IPS DF 6.9 (cell line): Measurements from ENCODE around the gene WHRN.

ENCODE experiments used
- DNase-seq: peaks from one replicate; pipeline ENCODE4 v3.0.0-alpha.2; 2013; ENCODE audit warnings: low read depth, low spot score
- H3K27ac ChIP-seq: one replicate; pipeline ENCODE4 v1.5.1; 2013; ENCODE audit warnings: low read length, control low read depth
- H3K27me3 ChIP-seq: 2 replicates; pipeline ENCODE4 v1.6.1; 2013; ENCODE audit warnings: mild to moderate bottlenecking, low read length; ENCODE audit not compliant: control insufficient read depth, insufficient read depth
- H3K36me3 ChIP-seq: 2 replicates; pipeline ENCODE4 v1.6.1; 2013; ENCODE audit warnings: low read length; ENCODE audit not compliant: control insufficient read depth, insufficient read depth
- H3K4me1 ChIP-seq: 2 replicates; pipeline ENCODE4 v1.6.1; 2013; ENCODE audit warnings: low read length; ENCODE audit not compliant: control insufficient read depth, insufficient read depth
- H3K4me3 ChIP-seq: 2 replicates; pipeline ENCODE4 v1.5.1; 2013; ENCODE audit warnings: mild to moderate bottlenecking, low read length
- H3K9me3 ChIP-seq: 2 replicates; pipeline ENCODE4 v1.6.1; 2013; ENCODE audit warnings: low read length, inconsistent platforms; ENCODE audit not compliant: control insufficient read depth, insufficient read depth
- WGBS: extraction: QIAGEN DNeasy Blood & Tissue Kit; methylation state at CpG from one replicate; pipeline ENCODE4 v1.1.7; 2013; ENCODE audit warnings: mixed read lengths, missing lambda C conversion rate; ENCODE audit not compliant: insufficient read length, insufficient coverage; 5-methylcytosine and 5-hydroxymethylcytosine counted together

The WHRN gene

GRCh38 chr9:114371973-114372917 lies 133.0 kb downstream of the WHRN start:
- Histone ChIP-seq H3K9me3 (no peaks in the 10 kb centered on the region), H3K27me3 (no peaks in the 10 kb centered on the region), H3K4me3 (no peak overlapping the region), H3K27ac (no peak overlapping the region), H3K36me3 (peaks cover 9% of the 10 kb centered on the region; the same call in 1 of the 2 replicates), H3K4me1 (peaks cover 14% of the 10 kb centered on the region)
- no CpG with 5 or more reads among the region's 14 CpGs for WGBS
- DNase-seq, result no peak

GRCh38 chr9:114371343-114371944 lies 133.8 kb downstream of the WHRN start:
- DNase-seq, result no peak
- no peaks in the 10 kb centered on the region for H3K9me3 ChIP-seq
- H3K4me3 ChIP-seq, result no peak overlapping the region
- peaks cover 6% of the 10 kb centered on the region; the same call in 1 of the 2 replicates for H3K36me3 ChIP-seq
- H3K4me1 ChIP-seq, result peaks cover 14% of the 10 kb centered on the region
- no CpG with 5 or more reads among the region's 7 CpGs for WGBS
- no peak overlapping the region for H3K27ac ChIP-seq
- H3K27me3 ChIP-seq, result no peaks in the 10 kb centered on the region

- H3K27ac ChIP-seq, result peak overlapping the region; percentile 42
- DNase-seq, result no peak
- H3K36me3 ChIP-seq, result peaks cover 6% of the 10 kb centered on the region; the same call in 1 of the 2 replicates
- H3K9me3 ChIP-seq, result no peaks in the 10 kb centered on the region
- WGBS, result no CpG with 5 or more reads among the region's 4 CpGs
- H3K4me3 ChIP-seq, result no peak overlapping the region
- H3K27me3 ChIP-seq, result no peaks in the 10 kb centered on the region
- peaks cover 14% of the 10 kb centered on the region for H3K4me1 ChIP-seq
These were observed 134.3 kb downstream of the WHRN start for GRCh38 chr9:114370968-114371320.

- Histone ChIP-seq H3K4me3 (no peak overlapping the region), H3K4me1 (peaks cover 14% of the 10 kb centered on the region), H3K9me3 (no peaks in the 10 kb centered on the region), H3K27ac (peak overlapping the region; percentile 67), H3K27me3 (no peaks in the 10 kb centered on the region), H3K36me3 (peaks cover 6% of the 10 kb centered on the region; the same call in 1 of the 2 replicates)
- no peak for DNase-seq
- WGBS, result no CpG with 5 or more reads among the region's 6 CpGs
These were observed 134.9 kb downstream of the WHRN start for GRCh38 chr9:114370251-114370967.

GRCh38 chr9:114369216-114370130 lies 135.8 kb downstream of the WHRN start:
- peaks cover 14% of the 10 kb centered on the region for H3K4me1 ChIP-seq
- no peaks in the 10 kb centered on the region for H3K27me3 ChIP-seq
- no peak overlapping the region for H3K4me3 ChIP-seq
- H3K36me3 ChIP-seq, result peaks cover 6% of the 10 kb centered on the region; the same call in 1 of the 2 replicates
- DNase-seq, result no peak
- WGBS, result 100% methylated on average over 6 of the region's 9 CpGs
- H3K9me3 ChIP-seq, result no peaks in the 10 kb centered on the region
- H3K27ac ChIP-seq, result peak overlapping the region; percentile 67

- DNase-seq, result no peak
- H3K27me3 ChIP-seq, result no peaks in the 10 kb centered on the region
- no CpG with 5 or more reads among the region's 14 CpGs for WGBS
- peaks cover 6% of the 10 kb centered on the region; the same call in 1 of the 2 replicates for H3K36me3 ChIP-seq
- H3K27ac ChIP-seq, result no peak overlapping the region
- peaks cover 14% of the 10 kb centered on the region for H3K4me1 ChIP-seq
- no peaks in the 10 kb centered on the region for H3K9me3 ChIP-seq
- no peak overlapping the region for H3K4me3 ChIP-seq
These were observed 137.3 kb downstream of the WHRN start for GRCh38 chr9:114367772-114368569.

GRCh38 chr9:114367366-114367765 lies 137.9 kb downstream of the WHRN start:
- WGBS, result no CpG with 5 or more reads among the region's 6 CpGs
- Histone ChIP-seq H3K9me3 (no peaks in the 10 kb centered on the region), H3K4me3 (no peak overlapping the region), H3K36me3 (peaks cover 9% of the 10 kb centered on the region; the same call in 1 of the 2 replicates), H3K27ac (no peak overlapping the region), H3K4me1 (peaks cover 13% of the 10 kb centered on the region), H3K27me3 (no peaks in the 10 kb centered on the region)
- no peak for DNase-seq

- Histone ChIP-seq H3K4me1 (peaks cover 10% of the 10 kb centered on the region; the same call in 1 of the 2 replicates), H3K27ac (no peak overlapping the region), H3K4me3 (no peak overlapping the region), H3K9me3 (no peaks in the 10 kb centered on the region), H3K27me3 (no peaks in the 10 kb centered on the region), H3K36me3 (peaks cover 14% of the 10 kb centered on the region; the same call in 1 of the 2 replicates)
- no peak for DNase-seq
- no CpG with 5 or more reads among the region's 10 CpGs for WGBS
These were observed 138.7 kb downstream of the WHRN start for GRCh38 chr9:114366334-114367128.
